SKM-1 (cell line): ENCODE data around the gene RASSF1.
A peak's percentile ranks its signal among the peaks of the same experiment; 100 is the strongest.

Experiments used
- DNase-seq: peaks from one replicate; lab custom pipeline; 2025; ENCODE audit not compliant: unreplicated experiment; lab: John Stamatoyannopoulos, UW

Gene RASSF1

GRCh38 chr3:50369012-50369670 is 28.5 kb upstream of the RASSF1 start:
- no peak for DNase-seq

- DNase-seq = no peak
These were observed 25.2 kb upstream of the RASSF1 start for GRCh38 chr3:50365842-50366220.

- DNase-seq = peak; percentile 34
These were observed 24.6 kb upstream of the RASSF1 start for GRCh38 chr3:50365080-50365841.

- no peak for DNase-seq
These were observed 24.0 kb upstream of the RASSF1 start for GRCh38 chr3:50364573-50365079.

- no peak for DNase-seq
These were observed 19.1 kb upstream of the RASSF1 start for GRCh38 chr3:50359760-50360110.

- DNase-seq = peak; percentile 97
These were observed 18.5 kb upstream of the RASSF1 start, which contains the start of gene TMEM115 for GRCh38 chr3:50358911-50359759. Gene TMEM115 (minus strand): TSS chr3:50359521. CDS start chr3:50359063, 458 bp downstream.

GRCh38 chr3:50358355-50358910 is 17.8 kb upstream of the RASSF1 start:
- DNase-seq = no peak

- DNase-seq = no peak
These were observed 16.8 kb upstream of the RASSF1 start for GRCh38 chr3:50357481-50357880.

GRCh38 chr3:50356553-50356952 is 15.9 kb upstream of the RASSF1 start:
- DNase-seq = no peak

GRCh38 chr3:50355829-50356552 is 15.4 kb upstream of the RASSF1 start:
- DNase-seq = no peak

- no peak for DNase-seq
These were observed 14.2 kb upstream of the RASSF1 start for GRCh38 chr3:50354850-50355249.

- no peak for DNase-seq
These were observed 13.6 kb upstream of the RASSF1 start for GRCh38 chr3:50354186-50354764.

GRCh38 chr3:50353245-50354004 is 12.8 kb upstream of the RASSF1 start:
- DNase-seq = no peak

GRCh38 chr3:50352781-50353180 is 12.1 kb upstream of the RASSF1 start:
- no peak for DNase-seq

- DNase-seq = no peak
These were observed 10.7 kb upstream of the RASSF1 start for GRCh38 chr3:50351323-50351697.

- DNase-seq = peak; percentile 86
These were observed 10.1 kb upstream of the RASSF1 start, which contains the start of the genes CYB561D2 and NPRL2 for GRCh38 chr3:50350527-50351322. Gene CYB561D2 (plus strand): TSS chr3:50350862. CDS start chr3:50351434, 572 bp downstream. Gene NPRL2 (minus strand): TSS chr3:50350775. CDS start chr3:50350652, 123 bp downstream.

GRCh38 chr3:50350213-50350526 is 9.5 kb upstream of the RASSF1 start:
- no peak for DNase-seq

GRCh38 chr3:50347187-50347813 is 6.7 kb upstream of the RASSF1 start:
- DNase-seq = no peak
